Transverse colon (tissue), 4 donors: ENCODE data around the gene CACNA1B. TPM values are rescaled to one million over a fixed set of nuclear protein-coding genes. Genes with fewer than 3 reads are reported as not detected.

Source experiments
- DNase-seq: peaks from one replicate; pipeline ENCODE4 v3.0.0-alpha.2; 2019
- H3K27ac ChIP-seq, 4 donors: fragments of 200-600 bp; sonication (generic); 2 replicates each; pipeline ENCODE4 v1.5.1; 2016 to 2018; ENCODE audit warnings: inconsistent platforms in 4 of 4
- H3K27me3 ChIP-seq: fragments of 200-600 bp; sonication (generic); 2 replicates; pipeline ENCODE4 v1.5.1; 2017; ENCODE audit warnings: inconsistent platforms
- H3K36me3 ChIP-seq, 4 donors: fragments of 200-600 bp; sonication (generic); 2 replicates each; pipeline ENCODE4 v1.5.1; 2017 to 2019; ENCODE audit warnings: inconsistent platforms in 4 of 4
- H3K4me1 ChIP-seq, 4 donors: fragments of 200-600 bp; sonication (generic); 2 replicates each; pipeline ENCODE4 v1.5.1; 2017 to 2020; ENCODE audit warnings: inconsistent platforms in 4 of 4
- H3K4me3 ChIP-seq, 4 donors: fragments of 200-600 bp; sonication (generic); 1 replicate in 1 of 4; 2 replicates in 3 of 4; pipeline versions ENCODE4 v1.5.1 to v1.6.1; 2017 to 2019; ENCODE audit warnings: inconsistent platforms in 4 of 4
- H3K9me3 ChIP-seq, 2 donors: fragments of 200-600 bp; sonication (generic); 2 replicates each; pipeline ENCODE4 v1.5.1; 2017 to 2019; ENCODE audit warnings: inconsistent platforms in 2 of 2
- CTCF ChIP-seq, 5 experiments: fragments of 200-600 bp in 3 of 5; fragments of 450-650 bp in 2 of 5; sonication (generic) in 3 of 5; IDR thresholded peaks; 1 replicate in 2 of 5; 2 replicates in 3 of 5; pipeline ENCODE4 v1.5.1; 2016 to 2017; ENCODE audit warnings: antibody characterized with exemption in 5 of 5, inconsistent platforms in 3 of 5, mild to moderate bottlenecking in 2 of 5, moderate library complexity in 1 of 5
- EP300 ChIP-seq: sonication (generic); formaldehyde crosslinking; IDR thresholded peaks from one replicate; pipeline ENCODE4 v1.6.1; 2017; ENCODE audit warnings: antibody characterized with exemption, low read depth
- POLR2A ChIP-seq: fragments of 450-650 bp; IDR thresholded peaks from one replicate; pipeline ENCODE4 v1.6.1; 2016; ENCODE audit warnings: antibody characterized with exemption, mild to moderate bottlenecking, moderate library complexity
- POLR2AphosphoS5 ChIP-seq, 3 donors: sonication (generic); formaldehyde crosslinking; IDR thresholded peaks; one replicate each; pipeline ENCODE4 v1.6.1; 2016; ENCODE audit warnings: antibody characterized with exemption in 3 of 3
- WGBS, 2 donors: methylation state at CpG; one replicate each; pipeline ENCODE4 v1.1.5; 2018; ENCODE audit warnings: low coverage in 1 of 2; 5-methylcytosine and 5-hydroxymethylcytosine counted together
- in situ Hi-C, 4 donors: fragments of 200-750 bp; cut with MboI; loops; one replicate each; pipeline versions ENCODE4 v1.15.0 to v1.15.1; 2017; ENCODE audit warnings: low sequenced_read_pairs in 3 of 4, low pct_ligation_motif_present in 1 of 4, low pct_unique_long_range_greater_than_20kb in 1 of 4
- intact Hi-C: fragments of 100-400 bp; cut with DNase I; formaldehyde crosslinking; loops from one replicate; pipeline ENCODE4 v1.15.1; 2023; ENCODE audit warnings: low total_unique reads
- total RNA-seq, 4 donors: library from RNA; depleted of rRNA; stranded (reverse); fragments of >200 nt; gene quantifications; one replicate each; pipeline ENCODE4 v1.1.0, GENCODE V29; 2016

CACNA1B gene
- total RNA-seq, 4 donors from 2014 or later, result 0.27 to 0.40 (median 0.35) TPM

DNA sequence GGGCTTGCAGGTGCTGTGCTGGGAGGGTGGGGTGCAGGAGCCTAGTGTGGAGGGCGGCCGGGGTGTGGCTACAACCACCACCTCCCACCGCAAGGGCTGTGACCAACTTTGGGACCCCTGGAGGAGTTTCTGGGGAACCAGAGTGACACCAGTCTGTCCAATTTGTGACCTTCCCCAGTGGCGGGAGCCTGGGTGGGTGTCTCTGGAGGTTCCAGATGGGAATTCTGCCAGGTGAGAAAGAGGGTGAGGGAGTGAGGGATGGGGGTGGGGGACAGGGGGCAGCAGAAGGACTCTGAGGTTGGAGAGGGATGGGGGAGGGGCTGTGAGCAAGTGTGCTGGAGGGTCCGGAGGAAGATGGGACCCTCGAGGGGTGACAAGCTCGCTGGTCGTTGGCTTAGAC lies 4.2 kb upstream of the CACNA1B start:
- Histone ChIP-seq H3K27me3 (peaks cover 27% of the 10 kb centered on the region), H3K36me3 (no peaks in the 10 kb centered on the region), H3K4me3 (no peak overlapping the region), H3K27ac (no peak overlapping the region), H3K4me1 (peaks cover 0 to 4% (median 2%) of the 10 kb centered on the region in 4 donors), H3K9me3 (no peaks in the 10 kb centered on the region)
- intact Hi-C loops, result no loop called here
- TF ChIP-seq POLR2A, result no peak
- TF ChIP-seq POLR2AphosphoS5 (IDR thresholded peaks at IDR 0.05), result no peak
- no peak for TF ChIP-seq EP300
- no peak for TF ChIP-seq CTCF (IDR thresholded peaks at IDR 0.05)
- in situ Hi-C loops, result no loop called here
- WGBS, 2 donors, result 81% methylated on average over 8 of the region's 8 CpGs; no CpG with 5 or more reads in 1 of the 2 donors
- DNase-seq, result no peak

DNA sequence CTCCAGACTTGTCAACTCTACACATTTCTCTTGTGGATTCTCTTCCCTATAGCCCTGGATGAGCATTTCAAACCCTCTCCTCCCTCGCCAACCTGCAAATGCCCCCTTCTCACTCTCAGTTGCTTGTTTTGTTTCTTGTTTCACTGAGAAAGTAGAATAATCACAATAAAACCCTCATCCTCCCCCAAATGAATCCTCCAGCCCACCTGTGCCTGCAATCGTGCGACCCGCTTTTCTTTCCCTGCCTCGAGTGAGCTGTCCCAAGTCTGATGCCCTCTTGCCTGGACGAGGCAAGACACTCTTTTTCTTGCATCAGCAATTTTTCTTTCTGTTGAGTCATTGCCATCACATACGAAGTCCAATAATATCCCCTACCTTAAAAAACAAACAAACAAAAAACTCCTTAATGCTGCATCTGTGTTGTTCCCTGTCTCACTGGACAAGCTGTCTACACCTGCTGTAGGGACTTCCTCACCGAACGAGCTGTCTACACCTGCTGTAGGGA lies 3.7 kb upstream of the CACNA1B start:
- H3K4me3 ChIP-seq, result no peak overlapping the region
- in situ Hi-C loops (no loop called here), intact Hi-C loops (no loop called here)
- H3K36me3 ChIP-seq, result no peaks in the 10 kb centered on the region
- no peak for DNase-seq
- H3K27ac ChIP-seq, result no peak overlapping the region
- peaks cover 32% of the 10 kb centered on the region for H3K27me3 ChIP-seq
- H3K9me3 ChIP-seq, result no peaks in the 10 kb centered on the region
- WGBS, 2 donors, result 71 to 79% methylated on average over 6 to 9 of the region's 9 CpGs
- H3K4me1 ChIP-seq, result peaks cover 0 to 7% (median 3%) of the 10 kb centered on the region in 4 donors
- TF ChIP-seq POLR2AphosphoS5 (IDR thresholded peaks at IDR 0.05), result no peak
- TF ChIP-seq CTCF (IDR thresholded peaks at IDR 0.05), result no peak
- TF ChIP-seq EP300, result no peak
- TF ChIP-seq POLR2A, result no peak

DNA sequence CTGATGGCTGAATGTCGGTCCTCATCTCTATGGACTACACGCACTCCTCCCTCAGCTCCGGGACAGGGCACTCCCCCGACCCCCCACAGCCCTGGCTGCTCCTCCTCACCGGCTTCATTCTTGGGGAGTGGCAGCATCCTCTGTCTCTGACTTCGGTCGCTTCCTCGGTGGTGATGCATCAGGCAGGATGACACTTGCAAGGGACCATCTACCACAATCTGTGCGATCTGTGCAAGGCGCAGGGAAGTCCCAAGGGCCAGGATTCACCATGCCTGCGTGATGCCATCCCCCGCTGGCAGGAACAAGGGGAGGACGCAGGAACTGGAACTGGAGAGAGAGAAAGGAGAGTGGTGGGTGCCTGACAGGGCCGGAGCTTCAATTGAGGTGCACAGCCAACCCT lies 2.2 kb upstream of the CACNA1B start:
- 88% methylated on average over 14 of the region's 14 CpGs; no CpG with 5 or more reads in 1 of the 2 donors for WGBS, 2 donors
- in situ Hi-C loops, result no loop called here
- H3K27me3 ChIP-seq, result peaks cover 46% of the 10 kb centered on the region

GRCh38 chr9:137875846-137876245 lies 1.7 kb upstream of the CACNA1B start:
- no peaks in the 10 kb centered on the region for H3K9me3 ChIP-seq
- H3K27ac ChIP-seq, result no peak overlapping the region
- TF ChIP-seq POLR2AphosphoS5 (IDR thresholded peaks at IDR 0.05) (no peak), CTCF (IDR thresholded peaks at IDR 0.05) (no peak), EP300 (no peak), POLR2A (no peak)
- in situ Hi-C loops (no loop called here), intact Hi-C loops (no loop called here)
- DNase-seq, result no peak
- 79 to 89% methylated on average over 3 to 10 of the region's 10 CpGs for WGBS, 2 donors
- no peaks in the 10 kb centered on the region for H3K36me3 ChIP-seq
- no peak overlapping the region for H3K4me3 ChIP-seq
- peaks cover 0 to 7% (median 3%) of the 10 kb centered on the region in 4 donors for H3K4me1 ChIP-seq
- peaks cover 51% of the 10 kb centered on the region for H3K27me3 ChIP-seq

More for the DNA sequence above, 2.2 kb upstream of the CACNA1B start:
- H3K4me3 ChIP-seq, result no peak overlapping the region
- DNase-seq, result no peak
- TF ChIP-seq POLR2AphosphoS5 (IDR thresholded peaks at IDR 0.05) (no peak), CTCF (IDR thresholded peaks at IDR 0.05) (no peak), POLR2A (no peak), EP300 (no peak)
- no peak overlapping the region for H3K27ac ChIP-seq
- peaks cover 0 to 7% (median 3%) of the 10 kb centered on the region in 4 donors for H3K4me1 ChIP-seq
- intact Hi-C loops, result no loop called here
- H3K9me3 ChIP-seq, result no peaks in the 10 kb centered on the region
- H3K36me3 ChIP-seq, result no peaks in the 10 kb centered on the region
